ENCODE measurements around the gene RIT1. TPM values are rescaled to one million over a fixed set of nuclear protein-coding genes. Genes with fewer than 3 reads are reported as not detected.
A peak's percentile ranks its signal among the peaks of the same experiment; 100 is the strongest.

RIT1 gene
- total RNA-seq, 1 experiment from 2014 or later: 28.1 TPM

DNA sequence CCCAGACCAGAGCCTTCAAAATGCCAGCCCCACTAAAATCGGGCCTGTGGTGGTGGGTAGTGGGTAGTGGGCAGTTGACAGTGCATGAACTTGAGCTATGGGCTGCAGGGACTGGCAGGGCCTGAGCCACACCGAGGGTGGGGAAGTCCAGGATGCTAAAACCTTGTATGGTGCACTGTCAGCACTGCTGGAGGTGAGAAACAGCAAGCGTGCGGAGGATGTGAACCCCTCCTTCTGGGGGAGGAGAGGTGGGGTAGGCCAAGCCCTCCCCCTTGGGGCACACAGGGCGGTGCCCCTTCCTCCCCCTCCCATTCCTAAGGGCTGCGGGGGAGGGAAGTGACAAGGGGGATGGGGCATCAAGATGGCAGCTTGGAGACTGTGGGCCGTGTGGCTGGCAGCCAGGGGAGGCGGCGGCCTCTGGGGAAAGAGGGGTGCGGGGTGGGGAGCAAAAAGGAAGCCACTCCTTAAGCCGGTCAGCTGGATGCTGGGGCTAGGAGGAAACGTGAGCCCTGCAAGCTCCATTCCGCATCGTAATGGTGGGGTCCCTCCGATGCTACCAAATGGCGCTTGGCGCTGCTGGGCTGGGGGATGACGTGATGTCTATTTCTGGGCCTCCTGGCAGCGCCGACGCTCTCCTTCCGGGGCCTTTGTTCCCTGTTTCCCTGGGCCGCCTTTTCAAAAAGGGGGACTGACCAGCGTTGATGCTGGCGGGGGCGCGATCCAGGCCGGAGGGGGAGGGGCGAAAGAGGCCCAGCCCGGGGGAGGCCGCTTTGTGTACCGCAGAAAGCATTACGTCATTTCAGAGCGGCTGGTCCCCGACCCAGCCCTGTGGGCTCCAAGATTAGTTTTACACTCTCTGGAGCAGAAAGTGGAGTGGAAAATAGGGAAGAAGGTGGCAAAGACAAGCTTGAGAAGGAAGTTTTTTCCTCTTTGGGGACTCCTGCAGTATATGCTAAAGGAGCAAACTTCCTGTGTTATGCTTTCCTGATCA is 51.0 kb downstream of the RIT1 start:
- ATAC-seq (peak; percentile 2; the same call in 1 of the 2 replicates), DNase-seq (ENCODE audit: low read depth, low spot score) (no peak)
- H3K27me3 ChIP-seq (ENCODE audit: control insufficient read depth, insufficient read depth, low read length): no peaks in the 10 kb centered on the region
- H3K36me3 ChIP-seq (ENCODE audit: control insufficient read depth, insufficient read depth, low read length): peaks cover 4% of the 10 kb centered on the region; the same call in 1 of the 2 replicates
- TF ChIP-seq SIN3A (IDR thresholded peaks at IDR 0.05; ENCODE audit: borderline replicate concordance, insufficient read depth, low read depth, low read length) (no peak), CTCF (IDR thresholded peaks at IDR 0.05) (no peak)
- TF ChIP-seq, protein P1, sequence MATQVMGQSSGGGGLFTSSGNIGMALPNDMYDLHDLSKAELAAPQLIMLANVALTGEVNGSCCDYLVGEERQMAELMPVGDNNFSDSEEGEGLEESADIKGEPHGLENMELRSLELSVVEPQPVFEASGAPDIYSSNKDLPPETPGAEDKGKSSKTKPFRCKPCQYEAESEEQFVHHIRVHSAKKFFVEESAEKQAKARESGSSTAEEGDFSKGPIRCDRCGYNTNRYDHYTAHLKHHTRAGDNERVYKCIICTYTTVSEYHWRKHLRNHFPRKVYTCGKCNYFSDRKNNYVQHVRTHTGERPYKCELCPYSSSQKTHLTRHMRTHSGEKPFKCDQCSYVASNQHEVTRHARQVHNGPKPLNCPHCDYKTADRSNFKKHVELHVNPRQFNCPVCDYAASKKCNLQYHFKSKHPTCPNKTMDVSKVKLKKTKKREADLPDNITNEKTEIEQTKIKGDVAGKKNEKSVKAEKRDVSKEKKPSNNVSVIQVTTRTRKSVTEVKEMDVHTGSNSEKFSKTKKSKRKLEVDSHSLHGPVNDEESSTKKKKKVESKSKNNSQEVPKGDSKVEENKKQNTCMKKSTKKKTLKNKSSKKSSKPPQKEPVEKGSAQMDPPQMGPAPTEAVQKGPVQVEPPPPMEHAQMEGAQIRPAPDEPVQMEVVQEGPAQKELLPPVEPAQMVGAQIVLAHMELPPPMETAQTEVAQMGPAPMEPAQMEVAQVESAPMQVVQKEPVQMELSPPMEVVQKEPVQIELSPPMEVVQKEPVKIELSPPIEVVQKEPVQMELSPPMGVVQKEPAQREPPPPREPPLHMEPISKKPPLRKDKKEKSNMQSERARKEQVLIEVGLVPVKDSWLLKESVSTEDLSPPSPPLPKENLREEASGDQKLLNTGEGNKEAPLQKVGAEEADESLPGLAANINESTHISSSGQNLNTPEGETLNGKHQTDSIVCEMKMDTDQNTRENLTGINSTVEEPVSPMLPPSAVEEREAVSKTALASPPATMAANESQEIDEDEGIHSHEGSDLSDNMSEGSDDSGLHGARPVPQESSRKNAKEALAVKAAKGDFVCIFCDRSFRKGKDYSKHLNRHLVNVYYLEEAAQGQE (IDR thresholded peaks at IDR 0.05; ENCODE audit: insufficient read depth in 1 of 2, low read depth in 2 of 2, low read length in 1 of 2): no peak
- in situ Hi-C loops (cut with HindIII; ENCODE audit: low pct_unique_long_range_greater_than_20kb, low sequenced_read_pairs): no loop called here
- CTCF ChIA-PET: no interaction called here
- POLR2A ChIA-PET: interaction anchor here (0.5 to 0.6 kb wide), 3 partner anchors 38 to 75 kb away, joined by 3 to 20 read pairs (median 4); no protein-coding TSS in a partner anchor
- intact Hi-C loops (cut with micrococcal nuclease; ENCODE audit: unreplicated experiment): no loop called here
- H3K4me1 ChIP-seq (ENCODE audit: control insufficient read depth, insufficient read depth, low read length): peaks cover 12% of the 10 kb centered on the region
- BruUV-seq (replicated peaks): no TSS peak
- H3K27ac ChIP-seq (ENCODE audit: low read length): peak overlapping the region; percentile 19; the same call in 1 of the 2 replicates
- no peaks in the 10 kb centered on the region for H3K9me3 ChIP-seq (ENCODE audit: control insufficient read depth, insufficient read depth, low read depth, low read length)
- peak overlapping the region; percentile 62 to 69 for H3K4me3 ChIP-seq (ENCODE audit: low read depth in 2 of 2, low read length in 2 of 2)

- peak; percentile 90 for ATAC-seq
- Histone ChIP-seq H3K27me3 (ENCODE audit: control insufficient read depth, insufficient read depth, low read length) (no peaks in the 10 kb centered on the region), H3K9me3 (ENCODE audit: control insufficient read depth, insufficient read depth, low read depth, low read length) (no peaks in the 10 kb centered on the region), H3K27ac (ENCODE audit: low read length) (peak within 1 kb of the TSS; percentile 91), H3K36me3 (ENCODE audit: control insufficient read depth, insufficient read depth, low read length) (peaks cover 4% of the 10 kb centered on the region; the same call in 1 of the 2 replicates), H3K4me3 (ENCODE audit: low read depth in 2 of 2, low read length in 2 of 2) (peak within 1 kb of the TSS; percentile 62 to 69), H3K4me1 (ENCODE audit: control insufficient read depth, insufficient read depth, low read length) (peaks cover 12% of the 10 kb centered on the region)
- intact Hi-C loops (cut with micrococcal nuclease; ENCODE audit: unreplicated experiment) (no loop called here), in situ Hi-C loops (cut with HindIII; ENCODE audit: low pct_unique_long_range_greater_than_20kb, low sequenced_read_pairs) (no loop called here)
- ChIA-PET CTCF (no interaction called here), POLR2A (interaction anchor here (0.5 to 0.6 kb wide), 3 partner anchors 59 to 76 kb away, joined by 4 to 20 read pairs (median 5); no protein-coding TSS in a partner anchor)
- peak; percentile 87 for DNase-seq (ENCODE audit: low read depth, low spot score)
- TF ChIP-seq CTCF (IDR thresholded peaks at IDR 0.05) (no peak), POLR2AphosphoS5 (IDR thresholded peaks at IDR 0.05; ENCODE audit: low read depth, low read length) (no peak), SIN3A (IDR thresholded peaks at IDR 0.05; ENCODE audit: borderline replicate concordance, insufficient read depth, low read depth, low read length) (no peak), TCF7L2 (IDR thresholded peaks at IDR 0.05; ENCODE audit: low read depth, low read length) (no peak)
- TF ChIP-seq, protein P1 (IDR thresholded peaks at IDR 0.05; ENCODE audit: insufficient read depth in 1 of 2, low read depth in 2 of 2, low read length in 1 of 2): no peak
- BruUV-seq (replicated peaks): no TSS peak
Observed at GRCh38 chr1:155859234-155859829, 51.8 kb downstream of the RIT1 start, which contains the start of gene SYT11. SYT11 (plus strand) TSS chr1:155859567; CDS start chr1:155859762, 195 bp downstream.

All from Panc1 (cell line).